GM03348 (cell line): Measurements from ENCODE around the gene GTSE1.
"Not testable (repeated sequence)": the region's sequence is repeated elsewhere in the genome, so short reads cannot be mapped to it uniquely, and the experiment has no call there.

Experiments
- DNase-seq: peaks from one replicate; pipeline ENCODE4 v3.0.0; 2012; ENCODE audit warnings: low spot score

The GTSE1 gene

DNA sequence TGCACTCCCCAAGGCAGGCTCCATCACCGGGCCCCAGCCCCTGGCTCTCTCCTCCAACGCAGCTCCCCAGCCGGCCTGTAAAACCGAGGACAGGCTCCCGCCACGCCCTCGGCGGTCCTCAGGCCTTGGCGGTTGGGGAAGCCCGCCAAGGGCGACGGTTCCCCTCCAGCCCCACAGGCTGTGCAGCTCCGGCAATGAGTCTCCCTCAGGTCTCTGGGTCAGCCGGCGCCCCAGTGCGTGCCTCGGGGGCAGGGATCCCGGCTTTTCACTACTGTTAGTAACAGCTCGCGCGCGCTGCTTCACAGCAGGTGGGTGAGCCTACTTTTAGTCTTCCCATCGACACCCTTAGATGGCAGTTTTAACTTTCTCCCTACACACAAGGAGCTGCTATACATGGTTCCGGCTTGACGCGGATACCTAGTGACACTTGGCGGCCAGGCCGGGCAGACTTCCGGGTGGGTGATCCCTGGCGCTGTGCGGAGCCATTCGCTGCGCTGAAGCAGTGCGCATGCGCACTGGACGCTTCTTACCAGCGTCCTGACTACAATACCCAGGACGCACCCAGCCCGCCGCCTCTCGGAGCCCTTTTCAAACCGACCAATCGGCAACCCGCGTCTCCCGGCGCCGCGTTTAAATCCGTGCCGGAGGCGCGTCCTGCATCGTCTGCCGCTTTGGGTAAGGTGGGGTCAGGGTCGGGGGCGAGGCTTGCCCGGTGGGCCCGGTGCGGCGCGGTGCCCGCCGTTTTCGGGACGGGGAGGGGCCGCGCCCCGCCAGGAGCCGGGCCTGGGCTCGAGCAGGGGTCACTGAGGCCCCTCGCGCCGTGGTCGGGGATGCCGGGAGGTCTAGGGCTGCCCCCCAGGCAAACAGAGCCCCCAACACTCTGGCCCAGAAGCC is at the start of gene GTSE1:
GTSE1 (plus strand) TSS at position 614 of the 894 bp plus-strand sequence. CDS start 531 bp downstream, outside the sequence.
- DNase-seq = peak; percentile 100

GRCh38 chr22:46247443-46247975 is 49.2 kb upstream of the GTSE1 start:
- DNase-seq = no peak

GRCh38 chr22:46250035-46250782 is 46.5 kb upstream of the GTSE1 start, which contains the start of gene CDPF1:
TSS of gene CDPF1 (minus strand) at chr22:46250293. CDS start at chr22:46248284, 2,009 bp downstream.
- DNase-seq = peak; percentile 98

GRCh38 chr22:46250783-46251125 is 45.9 kb upstream of the GTSE1 start:
- DNase-seq = no peak

GRCh38 chr22:46251266-46251665 is 45.4 kb upstream of the GTSE1 start:
- DNase-seq = no peak

GRCh38 chr22:46251816-46252380 is 44.8 kb upstream of the GTSE1 start:
- no peak for DNase-seq

DNA sequence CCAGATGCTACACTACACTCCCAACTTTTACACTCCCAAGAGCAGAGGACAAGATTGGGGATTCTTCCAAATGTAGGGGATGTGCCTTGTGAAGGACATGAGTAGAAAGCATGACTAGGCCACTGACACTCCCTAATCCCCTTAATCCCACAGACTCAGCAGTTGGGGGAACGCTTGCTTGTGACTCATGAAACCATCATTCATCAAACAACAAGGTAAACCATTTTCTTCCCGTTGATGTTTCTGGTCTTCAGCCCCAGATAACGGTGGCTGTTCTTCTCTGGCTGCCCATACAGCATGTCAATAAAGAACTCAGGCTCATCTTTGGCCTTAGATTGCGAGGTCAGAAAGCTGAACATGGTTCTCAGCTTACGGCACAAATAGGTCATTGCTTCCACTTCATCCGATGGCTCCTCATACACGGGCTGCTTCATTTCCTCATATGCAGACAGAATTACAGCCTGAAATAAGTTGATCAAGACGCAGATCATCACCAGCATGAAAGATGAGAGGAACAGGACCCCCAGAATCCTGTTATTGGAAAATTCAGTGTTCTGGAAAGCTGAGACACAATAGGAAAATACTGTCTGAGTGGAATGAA is 40.2 kb upstream of the GTSE1 start:
- DNase-seq = no peak

DNA sequence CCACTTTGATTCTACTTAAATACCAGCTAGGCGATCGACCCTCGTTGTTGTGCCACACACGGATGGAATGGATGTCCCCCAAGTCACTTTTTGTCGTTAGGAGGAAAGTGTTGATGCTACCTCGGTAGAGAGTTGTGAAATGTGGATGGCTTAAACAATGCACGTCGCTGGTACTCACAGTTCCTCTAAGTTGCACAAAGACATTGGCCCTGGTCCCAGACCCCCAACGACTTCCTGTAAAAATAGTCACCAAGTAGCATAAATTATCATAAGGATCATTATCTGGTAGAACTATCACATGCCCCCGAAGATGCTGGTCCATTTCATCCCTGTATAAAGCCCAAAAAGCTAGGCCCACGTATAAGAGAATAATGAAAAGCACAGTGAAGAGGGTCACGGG is 37.3 kb upstream of the GTSE1 start:
- no peak for DNase-seq

DNA sequence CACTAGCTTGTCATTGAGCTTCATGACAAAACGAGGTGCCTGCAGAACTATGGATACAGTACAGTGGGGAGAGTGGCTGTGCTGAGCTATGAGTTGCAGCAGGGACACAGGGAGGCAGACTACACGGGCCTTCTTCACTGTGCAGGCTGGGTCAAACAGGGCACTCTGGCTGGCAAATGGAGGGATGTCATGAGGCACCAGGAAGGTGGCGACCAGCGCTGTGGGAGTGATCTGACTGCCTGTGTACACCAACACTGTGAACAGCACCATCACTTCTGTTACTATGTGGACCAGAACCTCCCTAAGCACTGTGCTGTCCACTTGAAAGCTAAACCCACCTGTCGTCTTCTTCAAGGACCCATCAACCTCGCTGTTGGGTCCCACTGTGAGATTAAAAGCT is 36.6 kb upstream of the GTSE1 start:
- no peak for DNase-seq

- peak; percentile 43 for DNase-seq
Observed at GRCh38 chr22:46262449-46263215, 34.0 kb upstream of the GTSE1 start.

GRCh38 chr22:46263216-46263590 is 33.5 kb upstream of the GTSE1 start, which contains the start of gene PKDREJ:
TSS of gene PKDREJ (minus strand) at chr22:46263343. CDS start at chr22:46263322, 21 bp downstream.
- DNase-seq = no peak

DNA sequence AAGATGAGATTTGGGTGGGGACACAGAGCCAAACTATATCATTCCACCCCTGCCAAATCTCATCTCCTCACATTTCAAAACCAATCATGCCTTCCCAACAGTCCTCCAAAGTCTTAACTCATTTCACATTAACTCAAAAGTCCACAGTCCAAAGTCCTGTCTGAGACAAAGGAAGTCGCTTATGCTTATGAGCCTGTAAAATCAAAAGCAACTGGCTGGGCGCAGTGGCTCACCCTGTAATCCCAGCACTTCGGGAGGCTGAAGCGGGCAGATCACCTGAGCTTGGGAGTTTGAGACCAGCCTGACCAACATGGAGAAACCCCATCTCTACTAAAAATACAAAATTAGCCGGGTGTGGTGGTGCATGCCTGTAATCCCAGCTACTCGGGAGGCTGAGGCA is 32.1 kb upstream of the GTSE1 start:
- not testable (repeated sequence) for DNase-seq

GRCh38 chr22:46265627-46266026 is 31.0 kb upstream of the GTSE1 start:
- DNase-seq = not testable (repeated sequence)

DNA sequence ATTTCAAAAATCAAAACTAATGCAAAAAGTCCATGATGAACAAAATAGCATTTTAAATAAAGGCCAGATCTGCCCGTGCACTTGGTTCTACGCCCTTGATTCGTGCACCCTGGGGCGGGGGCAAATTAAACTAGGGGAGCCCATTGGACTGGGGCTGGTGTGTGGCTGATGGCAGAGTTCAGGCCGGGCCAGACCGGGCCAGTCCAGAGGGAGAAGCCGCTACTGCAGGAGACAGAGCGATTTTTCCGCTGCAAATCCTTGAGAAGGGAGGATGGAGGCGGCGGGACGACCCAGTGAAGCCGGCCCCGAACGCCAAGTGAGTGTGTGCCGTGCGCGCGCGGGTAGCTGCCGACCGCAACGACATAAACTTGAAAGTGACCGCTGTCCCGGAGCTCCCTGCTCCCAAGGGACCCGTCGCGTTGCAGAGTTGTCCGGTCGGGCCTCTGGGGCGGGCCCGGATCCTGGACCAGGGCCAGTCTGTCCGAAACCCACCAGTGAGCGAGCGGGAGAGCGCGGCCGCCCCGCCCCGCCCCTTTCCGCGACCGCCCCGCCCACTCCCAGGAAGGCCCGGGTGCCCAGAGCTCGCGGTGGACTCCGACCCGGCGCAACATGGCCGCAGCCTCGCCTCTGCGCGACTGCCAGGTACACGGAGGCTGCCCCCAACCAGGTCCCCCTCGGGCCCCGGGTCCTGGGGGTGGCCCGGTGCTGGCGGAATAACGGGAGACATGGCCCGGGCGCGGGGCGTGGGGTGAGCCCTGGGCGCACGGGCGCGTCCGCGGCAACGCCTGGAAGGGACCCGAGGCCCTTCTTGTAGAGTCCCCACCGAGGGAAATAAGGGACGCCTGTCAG is 29.0 kb upstream of the GTSE1 start, which contains the start of gene TTC38:
TTC38 (plus strand) TSS at position 578 of the 849 bp plus-strand sequence; CDS start at position 610, 32 bp downstream.
- DNase-seq = peak; percentile 97

GRCh38 chr22:46269564-46269963 is 27.1 kb upstream of the GTSE1 start:
- no peak for DNase-seq

DNA sequence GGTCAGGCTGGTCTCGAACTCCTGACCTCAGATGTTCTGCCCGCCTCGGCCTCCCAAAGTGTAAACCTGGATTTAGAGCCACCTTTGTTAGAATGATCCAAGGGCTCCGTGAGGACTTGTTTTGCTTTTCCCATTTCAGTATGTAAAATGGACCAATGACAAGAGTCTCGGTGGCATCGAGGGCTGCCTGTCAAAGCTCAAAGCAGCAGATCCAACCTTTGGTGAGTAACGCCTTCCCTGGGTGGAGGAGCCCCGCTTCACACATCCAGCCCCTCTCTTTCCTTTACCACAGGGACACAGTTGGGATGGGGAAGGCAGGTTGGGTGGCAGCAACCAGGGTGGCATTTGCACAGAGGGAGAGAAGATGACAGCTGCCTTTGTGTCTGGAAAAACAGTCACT is 24.5 kb upstream of the GTSE1 start:
- no peak for DNase-seq

DNA sequence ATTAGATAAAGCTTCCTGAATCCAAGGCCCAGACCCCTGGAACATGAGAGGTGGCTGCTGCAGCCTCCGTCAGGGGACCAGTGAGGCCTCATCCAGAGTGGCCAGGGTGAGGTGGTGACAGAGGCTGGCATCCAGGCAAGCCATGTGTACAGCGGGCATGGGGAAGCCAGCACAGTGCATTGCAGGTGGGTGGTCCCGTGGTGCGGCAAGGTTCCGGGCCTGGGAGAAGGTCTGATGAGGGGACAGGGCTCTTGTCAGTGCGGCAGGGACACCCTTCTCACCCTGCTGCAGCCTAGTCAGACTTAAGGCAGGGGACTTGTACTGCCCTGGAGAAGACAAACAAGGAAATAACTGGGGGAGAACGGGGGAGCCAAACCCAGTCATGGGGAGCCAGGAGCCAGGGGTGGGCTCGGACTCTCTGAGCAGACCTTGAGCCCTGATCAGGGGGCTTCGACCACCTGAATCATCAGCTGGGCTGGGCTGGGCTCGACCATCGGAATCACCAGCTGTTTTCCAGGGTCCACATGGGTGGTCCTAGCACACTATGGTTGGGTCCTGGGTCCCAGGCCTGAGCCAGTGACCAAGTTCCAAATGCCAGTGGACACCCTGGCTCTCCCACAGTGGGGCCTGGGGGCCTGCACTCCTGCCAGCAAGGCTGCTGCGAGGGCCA is 23.8 kb upstream of the GTSE1 start:
- DNase-seq = no peak

GRCh38 chr22:46273432-46274148 is 23.1 kb upstream of the GTSE1 start:
- no peak for DNase-seq

DNA sequence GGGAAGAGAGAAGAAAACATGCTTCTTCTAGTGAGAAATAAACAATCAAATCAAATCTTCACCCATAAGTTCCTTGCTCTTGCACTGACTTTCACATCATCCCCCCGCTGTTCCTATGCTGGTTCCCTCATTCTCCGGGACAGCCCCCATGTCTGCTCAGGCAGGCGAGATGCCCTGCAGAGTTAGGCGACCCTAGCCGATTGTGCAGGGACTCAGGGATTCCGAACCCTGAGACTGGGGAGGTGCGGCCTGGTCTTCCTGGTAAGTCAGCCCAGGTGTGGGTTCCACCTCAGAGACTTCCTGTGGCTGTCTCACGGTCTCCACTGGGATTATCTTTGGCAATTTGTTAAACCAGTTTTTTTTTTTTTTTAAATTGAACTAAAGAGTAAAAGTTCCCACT is 22.3 kb upstream of the GTSE1 start:
- no peak for DNase-seq
